Epithelial cell of proximal tubule (primary cell): ENCODE results near the gene NTN1. TPM values are rescaled to one million over a fixed set of nuclear protein-coding genes. Genes with fewer than 3 reads are reported as not detected.

Experiments
- DNase-seq: peaks from one replicate; pipeline ENCODE4 v3.0.0-alpha.2; 2011; ENCODE audit warnings: low read depth
- H3K4me3 ChIP-seq: 2 replicates; pipeline ENCODE4 v1.5.1; 2011; ENCODE audit warnings: low read depth, mild to moderate bottlenecking, low read length
- CTCF ChIP-seq: conservative IDR thresholded peaks from 2 replicates; pipeline ENCODE4 v1.5.1; 2012; ENCODE audit warnings: low read depth, mild to moderate bottlenecking, low read length
- total RNA-seq: library from RNA; depleted of rRNA; stranded (reverse); fragments of >200 nt; gene quantifications from 2 replicates; pipeline ENCODE4 v1.2.3, GENCODE V29; 2015

NTN1 gene
- total RNA-seq, 1 donor from 2014 or later = 1.3 TPM

- H3K4me3 ChIP-seq = no peak overlapping the region
- no peak for DNase-seq
- no peak for TF ChIP-seq CTCF
Observed at GRCh38 chr17:9279893-9280292, 258.6 kb downstream of the NTN1 start.

DNA sequence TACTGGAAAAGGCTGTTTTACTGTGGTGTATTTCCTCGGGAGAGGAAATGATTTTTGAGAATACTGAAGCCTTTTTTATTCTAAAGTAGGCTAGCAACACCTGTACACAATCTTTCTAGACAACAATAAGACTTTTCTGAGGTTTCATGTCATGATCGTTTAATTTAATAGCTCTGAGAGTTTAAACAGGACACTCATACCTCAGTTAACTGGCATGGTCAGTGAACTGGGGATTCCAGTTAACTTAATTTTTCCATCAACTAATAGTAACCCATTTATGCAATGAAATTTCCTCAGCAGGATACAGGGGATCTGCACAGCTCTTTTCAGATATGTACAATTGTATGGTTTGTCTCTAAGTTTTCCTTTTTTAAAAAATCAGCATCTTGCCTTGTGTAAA is 262.6 kb downstream of the NTN1 start:
- H3K4me3 ChIP-seq = no peak overlapping the region
- DNase-seq = no peak
- TF ChIP-seq CTCF = no peak

DNA sequence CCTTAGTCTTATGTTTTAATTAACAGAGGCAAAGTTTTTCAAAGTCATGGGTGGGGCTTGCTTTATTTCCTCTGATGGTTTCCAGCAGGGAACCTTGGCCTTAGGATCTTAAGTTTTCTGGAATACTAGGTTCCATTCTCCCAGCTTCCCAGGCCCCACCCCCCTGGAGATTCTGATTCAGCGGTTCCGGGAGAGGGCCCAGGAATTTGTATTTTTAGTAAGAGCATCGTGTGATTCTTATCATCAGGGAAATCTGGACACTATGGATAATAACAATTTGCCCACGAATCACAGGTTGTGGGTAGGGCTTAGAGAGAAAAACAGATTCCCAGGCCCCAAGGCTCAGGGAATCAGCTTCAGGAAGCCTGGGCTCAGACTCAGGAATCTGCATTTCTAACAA is 263.6 kb downstream of the NTN1 start:
- TF ChIP-seq CTCF = no peak
- no peak overlapping the region for H3K4me3 ChIP-seq
- no peak for DNase-seq

DNA sequence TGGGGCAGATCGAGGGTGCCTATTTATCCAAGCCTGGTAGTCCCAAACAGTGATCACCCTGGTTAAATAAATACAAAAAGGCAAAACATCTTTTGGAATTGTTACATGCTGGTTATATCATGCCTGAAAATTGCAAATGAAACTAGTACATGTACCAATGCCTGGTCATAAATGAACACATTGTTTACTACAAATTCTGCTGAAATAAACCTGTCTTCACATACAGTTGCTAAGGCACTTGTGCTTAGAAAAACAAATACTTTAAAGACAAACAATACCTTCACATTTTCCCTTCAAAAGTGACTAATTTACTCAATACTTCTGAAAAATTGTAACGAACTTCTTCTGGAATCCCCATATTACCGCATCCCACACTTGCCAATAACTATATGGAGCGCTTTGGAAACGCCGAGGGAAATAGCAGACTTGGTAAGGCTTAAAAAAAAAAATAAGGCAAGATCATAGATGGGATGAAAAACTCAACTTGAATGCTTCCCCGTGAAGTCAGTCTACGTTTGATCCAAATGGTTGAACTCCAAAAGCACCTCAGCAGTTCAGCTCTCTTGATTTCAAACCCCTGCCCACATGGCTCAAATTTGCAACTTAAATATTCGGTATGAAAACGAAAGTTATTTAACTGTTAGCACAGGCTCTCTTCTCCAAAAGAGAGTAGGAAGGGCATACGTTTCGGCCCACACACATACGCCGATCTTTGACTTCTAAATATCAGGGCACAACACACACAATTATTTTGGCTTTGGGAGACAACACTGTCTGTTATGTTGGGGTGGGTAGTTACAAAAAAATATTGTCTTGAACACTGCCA is 264.5 kb downstream of the NTN1 start:
- TF ChIP-seq CTCF = no peak
- H3K4me3 ChIP-seq = no peak overlapping the region

DNA sequence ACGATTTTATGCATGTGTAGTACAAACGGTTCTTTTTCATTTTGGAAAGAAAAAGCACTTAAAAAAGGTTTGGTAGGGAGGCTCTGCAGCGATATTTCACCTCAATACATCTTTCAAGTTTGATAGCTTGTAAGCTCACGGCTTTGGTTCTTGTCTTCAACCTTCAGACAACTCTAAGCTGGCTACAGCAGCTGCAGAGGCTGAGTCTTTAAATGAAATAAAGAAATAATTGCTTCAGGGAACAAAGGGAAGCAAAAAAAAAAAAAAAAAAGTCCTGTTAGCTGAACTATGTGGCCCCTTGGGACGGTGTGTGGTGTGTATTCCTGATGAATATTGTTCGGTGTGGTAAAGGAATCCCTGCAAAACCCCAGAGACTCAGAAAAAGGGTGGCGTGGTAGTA is 265.1 kb downstream of the NTN1 start:
- no peak for TF ChIP-seq CTCF
- no peak overlapping the region for H3K4me3 ChIP-seq
- no peak for DNase-seq

More for the DNA sequence above, 264.5 kb downstream of the NTN1 start:
- no peak for DNase-seq

DNA sequence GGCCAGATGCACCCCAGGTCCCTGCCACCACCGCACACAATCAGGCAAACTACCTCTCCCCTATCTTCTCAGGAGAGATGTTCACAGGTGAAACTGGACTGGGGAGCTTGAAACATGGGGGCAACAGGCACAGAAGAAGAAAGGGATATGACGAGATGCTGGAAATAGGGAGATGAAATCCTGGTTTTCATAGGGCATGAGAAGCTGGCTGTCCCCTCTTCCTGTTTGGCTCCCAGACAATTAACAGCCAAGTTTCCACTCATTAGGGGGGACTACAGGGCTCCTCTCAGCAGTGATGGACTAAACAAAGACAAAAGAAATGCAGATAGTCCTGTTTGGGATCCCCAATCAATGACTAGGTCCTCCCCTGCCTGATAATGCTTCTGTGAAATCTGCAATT is 266.0 kb downstream of the NTN1 start:
- no peak overlapping the region for H3K4me3 ChIP-seq
- DNase-seq = no peak

More for the DNA sequence above, 266.0 kb downstream of the NTN1 start:
- TF ChIP-seq CTCF = no peak
